Osteoblast (primary cell): ENCODE results near the gene RPA3. TPM values are rescaled to one million over a fixed set of nuclear protein-coding genes. Genes with fewer than 3 reads are reported as not detected.
A peak's percentile ranks its signal among the peaks of the same experiment; 100 is the strongest.

Experiments
- DNase-seq: peaks from one replicate; pipeline ENCODE4 v3.0.0; 2011; ENCODE audit warnings: low spot score, mixed read lengths; ENCODE audit not compliant: insufficient read length; ENCODE audit errors: missing footprints
- H2AFZ ChIP-seq: 2 replicates; pipeline ENCODE4 v1.6.0; 2011; ENCODE audit warnings: mild to moderate bottlenecking, low read length
- H3K27ac ChIP-seq: 2 replicates; pipeline ENCODE4 v1.5.1; 2011; ENCODE audit warnings: mild to moderate bottlenecking, low read depth, low read length, moderate library complexity
- H3K27me3 ChIP-seq: 2 replicates; pipeline ENCODE4 v1.6.0; 2012; ENCODE audit warnings: mild to moderate bottlenecking, control low read depth, inconsistent platforms, low read length, moderate library complexity; ENCODE audit not compliant: insufficient read depth
- H3K36me3 ChIP-seq: 2 replicates; pipeline ENCODE4 v1.5.1; 2011; ENCODE audit warnings: mild to moderate bottlenecking, low read length, control low read depth, moderate library complexity; ENCODE audit not compliant: insufficient read depth
- H3K4me1 ChIP-seq: 2 replicates; pipeline ENCODE4 v1.5.1; 2011; ENCODE audit warnings: mild to moderate bottlenecking, low read length, control low read depth, moderate library complexity; ENCODE audit not compliant: insufficient read depth
- H3K4me2 ChIP-seq: 2 replicates; pipeline ENCODE4 v1.6.0; 2011; ENCODE audit warnings: mild to moderate bottlenecking, low read length; ENCODE audit not compliant: insufficient read depth
- H3K4me3 ChIP-seq: fragments of 200-600 bp; sonication (generic); 3 replicates; pipeline ENCODE4 v1.5.1; 2012; ENCODE audit warnings: mild to moderate bottlenecking, low read length, inconsistent platforms; ENCODE audit not compliant: insufficient read depth
- H3K79me2 ChIP-seq: 2 replicates; pipeline ENCODE4 v1.6.0; 2012; ENCODE audit warnings: mild to moderate bottlenecking, low read length, control low read depth, inconsistent platforms; ENCODE audit not compliant: insufficient read depth
- H3K9me3 ChIP-seq: 2 replicates; pipeline ENCODE4 v1.5.1; 2011; ENCODE audit warnings: low read depth, low read length, control low read depth
- H4K20me1 ChIP-seq: 2 replicates; pipeline ENCODE4 v1.6.0; 2012; ENCODE audit warnings: mild to moderate bottlenecking, low read length, control low read depth; ENCODE audit not compliant: insufficient read depth
- CTCF ChIP-seq: IDR thresholded peaks from 2 replicates; pipeline ENCODE4 v1.5.1; 2011; ENCODE audit warnings: mild to moderate bottlenecking, low read depth, low read length, moderate library complexity; ENCODE audit errors: extremely low read depth
- total RNA-seq: library from RNA; depleted of rRNA; stranded (reverse); fragments of >200 nt; gene quantifications from 2 replicates; pipeline ENCODE4 v1.2.3, GENCODE V29; 2012

The RPA3 gene
- total RNA-seq, 1 donor, result 16.6 TPM

- DNase-seq, result peak; percentile 58
- Histone ChIP-seq H3K27me3 (no peaks in the 10 kb centered on the region), H3K4me1 (peaks cover 19% of the 10 kb centered on the region), H3K4me3 (no peak overlapping the region), H3K4me2 (peak overlapping the region; percentile 40), H3K36me3 (no peaks in the 10 kb centered on the region), H3K79me2 (no peaks in the 10 kb centered on the region), H4K20me1 (no peaks in the 10 kb centered on the region), H2AFZ (peak overlapping the region; percentile 38), H3K27ac (peak overlapping the region; percentile 61), H3K9me3 (no peaks in the 10 kb centered on the region)
- no peak for TF ChIP-seq CTCF
These were observed 14.3 kb upstream of the RPA3 start for GRCh38 chr7:7732621-7733281.

GRCh38 chr7:7731732-7732131 is 13.3 kb upstream of the RPA3 start:
- H3K27ac ChIP-seq, result peak overlapping the region; percentile 61
- no peak overlapping the region for H3K4me3 ChIP-seq
- DNase-seq, result no peak
- H4K20me1 ChIP-seq, result no peaks in the 10 kb centered on the region
- no peaks in the 10 kb centered on the region for H3K9me3 ChIP-seq
- H2AFZ ChIP-seq, result no peak overlapping the region
- no peaks in the 10 kb centered on the region for H3K79me2 ChIP-seq
- H3K36me3 ChIP-seq, result no peaks in the 10 kb centered on the region
- no peak for TF ChIP-seq CTCF
- H3K4me2 ChIP-seq, result no peak overlapping the region
- H3K27me3 ChIP-seq, result no peaks in the 10 kb centered on the region
- H3K4me1 ChIP-seq, result peaks cover 19% of the 10 kb centered on the region

GRCh38 chr7:7720750-7721621 is 2.6 kb upstream of the RPA3 start:
- H3K4me2 ChIP-seq, result no peak overlapping the region
- no peaks in the 10 kb centered on the region for H3K79me2 ChIP-seq
- H4K20me1 ChIP-seq, result no peaks in the 10 kb centered on the region
- H3K27me3 ChIP-seq, result no peaks in the 10 kb centered on the region
- no peaks in the 10 kb centered on the region for H3K9me3 ChIP-seq
- H3K4me1 ChIP-seq, result peaks cover 3% of the 10 kb centered on the region
- DNase-seq, result no peak
- H3K36me3 ChIP-seq, result no peaks in the 10 kb centered on the region
- H3K27ac ChIP-seq, result no peak overlapping the region
- H2AFZ ChIP-seq, result no peak overlapping the region
- no peak overlapping the region for H3K4me3 ChIP-seq
- TF ChIP-seq CTCF, result no peak

- Histone ChIP-seq H3K4me2 (no peak overlapping the region), H3K4me1 (peaks cover 3% of the 10 kb centered on the region), H3K27me3 (no peaks in the 10 kb centered on the region), H3K79me2 (no peaks in the 10 kb centered on the region), H3K27ac (no peak overlapping the region), H3K4me3 (no peak overlapping the region), H3K9me3 (no peaks in the 10 kb centered on the region), H4K20me1 (no peaks in the 10 kb centered on the region), H2AFZ (no peak overlapping the region), H3K36me3 (no peaks in the 10 kb centered on the region)
- no peak for TF ChIP-seq CTCF
- no peak for DNase-seq
These were observed 1.8 kb upstream of the RPA3 start for GRCh38 chr7:7720193-7720592.
